SK-N-SH (cell line): Measurements from ENCODE around the gene DGCR6L.
"Not testable (repeated sequence)": the region's sequence is repeated elsewhere in the genome, so short reads cannot be mapped to it uniquely, and the experiment has no call there.

Source experiments
- CTCF ChIP-seq: fragments of 200-600 bp; sonication (generic); IDR thresholded peaks from 2 replicates; pipeline ENCODE4 v1.6.1; 2017; ENCODE audit warnings: antibody characterized with exemption, mild to moderate bottlenecking, moderate library complexity
- POLR2AphosphoS5 ChIP-seq: IDR thresholded peaks from 2 replicates; pipeline ENCODE4 v1.6.1; 2012; ENCODE audit warnings: low read depth, low read length
- RAD21 ChIP-seq: IDR thresholded peaks from 2 replicates; pipeline ENCODE4 v1.6.1; 2012; ENCODE audit warnings: mild to moderate bottlenecking, low read length
- RCOR1 ChIP-seq: fragments of 150-350 bp; IDR thresholded peaks from 2 replicates; pipeline ENCODE4 v1.6.1; 2017; ENCODE audit warnings: antibody characterized with exemption, low read length
- REST ChIP-seq: IDR thresholded peaks from 2 replicates; pipeline ENCODE4 v1.6.1; 2012; ENCODE audit warnings: mild to moderate bottlenecking, low read depth, low read length, moderate library complexity
- SMC3 ChIP-seq: IDR thresholded peaks from 2 replicates; pipeline ENCODE4 v1.6.1; 2012; ENCODE audit warnings: low read depth, low read length, improper control_type of control experiment
- TAF1 ChIP-seq: IDR thresholded peaks from 2 replicates; pipeline ENCODE4 v1.6.1; 2012; ENCODE audit warnings: low read depth, mild to moderate bottlenecking, low read length, moderate library complexity, borderline replicate concordance
- TEAD4 ChIP-seq: IDR thresholded peaks from 2 replicates; pipeline ENCODE4 v1.4.0; 2012; ENCODE audit warnings: mild to moderate bottlenecking, borderline replicate concordance; ENCODE audit not compliant: insufficient read depth
- USF2 ChIP-seq: fragments of 150-350 bp; IDR thresholded peaks from 2 replicates; pipeline ENCODE4 v1.6.1; 2017; ENCODE audit warnings: antibody characterized with exemption, low read length, low read depth, borderline replicate concordance

GRCh38 chr22:20275325-20275724 lies 44.5 kb downstream of the DGCR6L start:
- not testable (repeated sequence) for TF ChIP-seq TEAD4, RAD21, SMC3, CTCF, RCOR1, USF2, POLR2AphosphoS5, REST, TAF1
